GM21423 (cell line): Measurements from ENCODE around the gene CST1.
"Not testable (repeated sequence)": the region's sequence is repeated elsewhere in the genome, so short reads cannot be mapped to it uniquely, and the experiment has no call there.

ENCODE experiments used
- ATAC-seq: cut with Tn5 transposase; IDR thresholded peaks from one replicate; pipeline ENCODE4 v1.9.1; 2021; ENCODE audit warnings: mild to moderate bottlenecking, moderate library complexity; ENCODE audit not compliant: unreplicated experiment

Gene CST1

DNA sequence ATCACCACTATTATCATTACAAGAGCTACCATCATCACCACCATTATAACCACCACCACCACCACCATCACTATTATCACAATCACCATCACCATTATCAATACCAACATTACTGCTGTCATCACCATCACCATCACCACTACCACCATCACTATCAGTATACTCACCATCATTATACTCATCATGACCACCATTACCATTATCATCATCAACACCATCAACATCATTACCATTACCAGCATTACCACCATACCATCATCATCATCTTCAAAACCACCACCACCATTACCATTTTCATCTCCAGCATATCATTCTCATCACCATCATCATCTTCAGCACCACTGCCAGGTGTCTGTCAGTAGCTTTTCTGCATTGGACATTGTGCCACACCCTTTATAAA is 39.0 kb downstream of the CST1 start:
- not testable (repeated sequence) for ATAC-seq

DNA sequence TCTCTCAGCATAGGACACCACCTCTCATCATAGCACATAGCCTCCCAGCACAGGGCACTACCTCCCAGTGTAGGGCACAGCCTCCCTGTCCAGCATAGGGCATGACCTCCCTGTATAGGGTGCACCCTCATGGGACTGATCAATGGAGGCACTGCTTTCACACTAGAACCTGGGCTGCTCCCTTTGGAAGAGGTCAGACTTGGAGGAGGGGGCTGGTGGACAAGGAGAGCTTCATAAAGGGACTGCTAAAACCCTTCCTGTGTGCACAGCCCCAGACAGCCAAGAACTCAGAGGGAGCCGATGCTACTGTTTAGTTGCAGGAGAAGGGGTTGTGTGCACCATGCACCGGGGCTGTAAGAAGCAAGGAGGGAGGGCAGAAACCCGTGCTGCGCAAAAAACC is 40.0 kb downstream of the CST1 start:
- no peak for ATAC-seq

DNA sequence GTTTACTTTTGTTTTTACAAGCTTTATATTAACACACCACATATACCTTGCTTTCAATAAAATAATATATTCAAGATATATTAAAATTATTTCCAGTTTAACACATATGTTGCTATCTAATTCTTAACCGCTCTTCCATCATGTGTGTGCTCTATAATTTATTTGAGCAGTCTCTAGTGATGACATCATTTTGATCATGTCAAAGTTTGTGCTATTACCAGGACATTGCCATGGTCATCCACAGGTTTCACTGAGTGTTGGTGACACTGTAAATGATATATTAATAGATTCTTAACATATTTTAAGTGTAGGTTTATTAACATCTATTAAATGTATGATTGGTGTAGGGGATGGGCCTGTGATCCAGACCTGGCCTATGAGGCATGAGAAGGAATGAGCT is 44.8 kb downstream of the CST1 start:
- no peak for ATAC-seq

DNA sequence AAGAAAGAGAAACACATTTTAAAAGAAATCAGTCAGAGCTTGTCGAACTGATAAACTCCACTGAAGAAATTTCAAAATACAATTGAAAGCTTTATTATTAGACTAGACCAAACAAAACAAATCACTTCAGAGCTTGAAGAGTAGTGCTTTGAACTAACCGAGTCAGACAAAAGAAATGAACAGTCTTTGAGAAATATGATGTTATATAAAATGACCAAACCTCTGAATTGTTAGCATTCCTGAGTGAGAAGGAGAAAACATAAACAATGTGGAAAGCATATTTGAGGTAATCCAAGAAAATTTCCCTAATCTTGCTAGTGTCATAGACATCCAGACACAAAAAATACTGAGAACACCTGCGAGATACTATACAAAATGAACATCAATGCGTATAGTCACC is 48.7 kb downstream of the CST1 start:
- ATAC-seq, result no peak

DNA sequence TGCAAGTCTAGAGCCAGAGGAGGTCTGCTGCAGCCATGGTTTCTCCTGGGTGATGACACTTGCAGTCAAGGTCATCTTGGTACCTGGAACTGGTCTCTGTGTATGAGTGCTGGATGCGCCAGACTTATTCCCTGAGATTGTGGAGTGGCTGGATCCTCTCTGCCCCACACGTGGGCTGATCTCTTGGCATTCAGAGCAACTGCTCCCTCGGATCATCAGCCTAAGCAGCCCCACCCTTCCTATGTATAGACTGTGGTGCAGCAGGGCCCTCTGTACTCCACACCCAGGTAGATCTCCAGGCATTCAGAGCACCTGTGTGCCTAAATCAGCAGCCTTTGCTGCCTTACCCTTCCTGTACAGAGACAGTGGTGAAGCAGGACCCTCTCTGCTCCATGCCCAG is 49.8 kb downstream of the CST1 start:
- ATAC-seq, result no peak

DNA sequence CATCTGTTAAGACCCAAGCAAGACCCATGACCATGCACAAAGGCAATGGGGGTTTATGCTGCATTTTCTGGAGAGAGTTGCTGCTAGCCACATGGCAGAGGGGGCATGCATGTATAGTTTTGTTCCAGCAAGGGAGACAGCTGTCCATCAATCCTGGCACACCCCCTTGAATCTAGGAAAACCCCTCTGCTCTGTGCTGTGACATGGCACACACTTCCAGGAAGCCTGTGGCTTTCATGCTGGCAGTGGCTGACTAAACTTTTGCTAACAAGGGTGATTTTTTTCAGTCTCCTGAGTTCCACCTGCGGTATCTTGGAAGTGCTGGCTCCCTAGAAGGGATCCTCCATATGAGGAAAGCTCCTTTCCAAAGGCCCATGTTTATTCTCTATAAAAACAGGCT is 52.8 kb downstream of the CST1 start:
- ATAC-seq, result peak; percentile 58
